ENCODE measurements around the gene LPCAT1. TPM values are rescaled to one million over a fixed set of nuclear protein-coding genes. Genes with fewer than 3 reads are reported as not detected.

The LPCAT1 gene
- total and polyA plus RNA-seq, 2 donors (not counting 3 experiments of a cell fraction or from before 2014, with no cell fraction given) = 28.9 to 57.2 TPM

DNA sequence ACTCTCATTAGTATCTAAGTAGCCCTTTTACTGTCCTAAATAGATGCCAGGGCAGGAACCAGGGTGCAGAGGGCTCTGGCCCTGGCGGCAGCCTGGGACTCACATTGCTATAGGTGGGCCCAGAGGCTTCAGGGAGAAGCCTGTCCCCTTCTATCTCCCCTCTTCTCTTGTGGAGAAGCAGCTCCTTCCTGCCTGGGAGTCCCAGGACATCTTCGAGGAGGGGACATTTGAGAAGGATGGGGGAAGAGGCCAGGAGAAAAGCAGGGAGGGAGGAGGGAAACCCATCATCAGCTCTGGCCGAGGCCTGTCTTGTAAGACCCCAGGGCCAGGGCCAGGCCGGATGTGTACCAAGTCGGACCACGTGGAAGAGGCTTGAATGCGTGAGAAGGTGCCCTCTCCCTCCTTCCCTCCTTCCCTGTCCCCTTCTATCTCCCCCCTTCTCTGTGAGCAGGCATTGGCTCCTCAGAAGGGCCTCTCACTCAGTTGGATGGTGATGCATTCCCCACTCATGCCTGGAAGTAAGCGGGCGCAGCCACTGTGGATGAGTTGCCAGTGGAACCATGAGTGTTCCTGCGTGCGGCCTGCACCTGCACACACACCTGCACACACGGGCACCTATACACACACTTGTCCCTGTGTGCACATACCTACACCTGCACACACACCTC lies 20.7 kb upstream of the LPCAT1 start:
- TF ChIP-seq, protein P1, sequence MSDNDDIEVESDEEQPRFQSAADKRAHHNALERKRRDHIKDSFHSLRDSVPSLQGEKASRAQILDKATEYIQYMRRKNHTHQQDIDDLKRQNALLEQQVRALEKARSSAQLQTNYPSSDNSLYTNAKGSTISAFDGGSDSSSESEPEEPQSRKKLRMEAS (IDR thresholded peaks at IDR 0.05; ENCODE audit: insufficient read depth, insufficient read length) = no peak
- H3K27me3 ChIP-seq (ENCODE audit: control insufficient read depth in 2 of 2, insufficient read depth in 2 of 2, low read length in 2 of 2) = no peaks in the 10 kb centered on the region
- H3K4me3 ChIP-seq (replicated peaks in 1 of 3; ENCODE audit: insufficient read depth in 1 of 3, low read depth in 1 of 3, low read length in 3 of 3) = no peak overlapping the region
- H3K27ac ChIP-seq (ENCODE audit: insufficient read depth, low read depth, low read length) = no peak overlapping the region
- H2AFZ ChIP-seq (ENCODE audit: low read depth, low read length) = no peak overlapping the region
- no peak overlapping the region for H3K9ac ChIP-seq (replicated peaks; ENCODE audit: extremely low read depth, insufficient read depth, low read length)
- no TSS peak for BruUV-seq (replicated peaks)
- intact Hi-C loops (cut with micrococcal nuclease) = no loop called here
- FAIRE-seq (no peak), DNase-seq (ENCODE audit: low read depth, low spot score) (no peak)
- peaks cover 3% of the 10 kb centered on the region for H3K4me1 ChIP-seq (ENCODE audit: control insufficient read depth, extremely low read depth, insufficient read depth, low read length)
- H3K9me1 ChIP-seq (replicated peaks; ENCODE audit: control insufficient read depth, extremely low read depth, insufficient read depth, low read length) = no peaks in the 10 kb centered on the region
- H3K79me2 ChIP-seq (ENCODE audit: control insufficient read depth, insufficient read depth, low read length) = no peaks in the 10 kb centered on the region
- no peaks in the 10 kb centered on the region for H4K20me1 ChIP-seq (replicated peaks; ENCODE audit: control insufficient read depth, extremely low read depth, insufficient read depth, low read length)
- ChIA-PET CTCF (interaction anchor here (1.5 kb wide), 1 partner anchor 20 kb away, joined by 3 read pairs; no protein-coding TSS in a partner anchor), POLR2A (no interaction called here)
- dilution Hi-C loops (cut with MboI; ENCODE audit: extremely low pct_ligation_motif_present, low sequenced_read_pairs) = no loop called here
- no peaks in the 10 kb centered on the region for H3K9me3 ChIP-seq (replicated peaks; ENCODE audit: control insufficient read depth, insufficient read depth, low read length)
- no peak overlapping the region for H3K4me2 ChIP-seq (ENCODE audit: insufficient read depth, low read length)
- H3K36me3 ChIP-seq (ENCODE audit: control insufficient read depth in 2 of 2, extremely low read depth in 1 of 2, insufficient read depth in 2 of 2, low read length in 2 of 2) = no peaks in the 10 kb centered on the region

DNA sequence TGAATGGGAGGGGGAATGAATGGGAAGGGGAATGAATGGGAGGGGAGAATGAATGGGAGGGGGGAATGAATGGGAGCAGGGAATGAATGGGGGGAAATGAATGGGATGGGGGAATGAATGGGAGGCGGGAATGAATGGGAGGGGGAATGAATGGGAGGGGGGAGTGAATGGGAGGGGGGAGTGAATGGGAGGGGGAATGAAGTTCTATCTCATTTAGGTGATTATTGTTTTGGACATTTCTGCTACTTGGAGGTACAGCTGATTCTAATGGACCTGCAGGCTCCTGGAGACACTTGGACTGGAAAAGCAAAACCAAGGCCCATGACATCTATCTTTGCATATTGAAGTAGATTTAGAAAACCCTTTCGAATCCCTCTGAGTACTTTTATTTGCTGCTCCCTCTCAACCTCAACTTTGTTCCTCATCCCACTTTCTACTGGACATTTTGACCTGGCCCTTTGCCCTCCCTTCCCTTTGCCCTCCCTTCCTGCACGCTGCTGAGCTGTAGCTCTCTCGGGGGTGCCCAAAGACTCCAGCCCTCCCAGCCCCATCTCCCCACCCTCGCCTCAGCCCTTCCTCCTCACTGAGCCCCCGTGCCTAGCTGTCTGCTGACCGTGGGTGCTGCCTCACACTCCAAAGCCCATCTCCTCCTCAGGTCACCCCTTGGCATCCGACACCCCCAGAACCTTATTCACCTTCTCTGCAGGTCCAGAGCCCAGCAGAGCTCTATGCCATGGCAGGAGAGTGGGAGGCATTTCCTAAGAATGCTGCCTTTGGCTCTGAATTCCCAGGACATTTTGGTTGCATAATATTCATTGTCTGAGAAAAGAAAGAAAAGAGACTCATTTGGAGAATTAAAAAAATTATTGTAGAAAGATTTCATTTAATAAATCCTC lies 19.9 kb upstream of the LPCAT1 start:
- Histone ChIP-seq H3K9me1 (replicated peaks; ENCODE audit: control insufficient read depth, extremely low read depth, insufficient read depth, low read length) (no peaks in the 10 kb centered on the region), H3K79me2 (ENCODE audit: control insufficient read depth, insufficient read depth, low read length) (no peaks in the 10 kb centered on the region), H3K27ac (ENCODE audit: insufficient read depth, low read depth, low read length) (no peak overlapping the region), H2AFZ (ENCODE audit: low read depth, low read length) (no peak overlapping the region), H3K4me3 (replicated peaks in 1 of 3; ENCODE audit: insufficient read depth in 1 of 3, low read depth in 1 of 3, low read length in 3 of 3) (no peak overlapping the region), H3K4me1 (ENCODE audit: control insufficient read depth, extremely low read depth, insufficient read depth, low read length) (peaks cover 3% of the 10 kb centered on the region), H3K9ac (replicated peaks; ENCODE audit: extremely low read depth, insufficient read depth, low read length) (no peak overlapping the region), H3K36me3 (ENCODE audit: control insufficient read depth in 2 of 2, extremely low read depth in 1 of 2, insufficient read depth in 2 of 2, low read length in 2 of 2) (no peaks in the 10 kb centered on the region), H3K27me3 (ENCODE audit: control insufficient read depth in 2 of 2, insufficient read depth in 2 of 2, low read length in 2 of 2) (no peaks in the 10 kb centered on the region), H3K9me3 (replicated peaks; ENCODE audit: control insufficient read depth, insufficient read depth, low read length) (no peaks in the 10 kb centered on the region), H4K20me1 (replicated peaks; ENCODE audit: control insufficient read depth, extremely low read depth, insufficient read depth, low read length) (no peaks in the 10 kb centered on the region), H3K4me2 (ENCODE audit: insufficient read depth, low read length) (no peak overlapping the region)
- intact Hi-C loops (cut with micrococcal nuclease) (no loop called here), dilution Hi-C loops (cut with MboI; ENCODE audit: extremely low pct_ligation_motif_present, low sequenced_read_pairs) (no loop called here)
- DNase-seq (ENCODE audit: low read depth, low spot score) (no peak), FAIRE-seq (no peak)
- ChIA-PET POLR2A (no interaction called here), CTCF (interaction anchor here (1.5 kb wide), 1 partner anchor 19 kb away, joined by 3 read pairs; no protein-coding TSS in a partner anchor)
- no TSS peak for BruUV-seq (replicated peaks)
- TF ChIP-seq, protein P1 (IDR thresholded peaks at IDR 0.05; ENCODE audit: insufficient read depth, insufficient read length) = no peak
- TF ChIP-seq POLR2AphosphoS5 (IDR thresholded peaks at IDR 0.05; ENCODE audit: insufficient read depth, low read depth, low read length) = no peak
- TF ChIP-seq GATA2 (IDR thresholded peaks at IDR 0.05; ENCODE audit: insufficient read depth, insufficient read length, low read depth, low read length) = no peak
- no peak for TF ChIP-seq POLR2A (IDR thresholded peaks at IDR 0.05; ENCODE audit: low read depth, low read length)
- TF ChIP-seq JUN (IDR thresholded peaks at IDR 0.05; ENCODE audit: borderline replicate concordance, insufficient read depth, insufficient read length, low read depth) = no peak
